Middle frontal gyrus (tissue), 1 donor: ENCODE measurements around the gene FBN1.
A peak's percentile ranks its signal among the peaks of the same experiment; 100 is the strongest.

Experiments used
- DNase-seq: peaks from one replicate; pipeline ENCODE4 v3.0.0-alpha.2; 2015; ENCODE audit warnings: low spot score; ENCODE audit errors: extremely low spot score

Gene FBN1

GRCh38 chr15:48652510-48653076 lies 7.1 kb upstream of the FBN1 start:
- DNase-seq: no peak

DNA sequence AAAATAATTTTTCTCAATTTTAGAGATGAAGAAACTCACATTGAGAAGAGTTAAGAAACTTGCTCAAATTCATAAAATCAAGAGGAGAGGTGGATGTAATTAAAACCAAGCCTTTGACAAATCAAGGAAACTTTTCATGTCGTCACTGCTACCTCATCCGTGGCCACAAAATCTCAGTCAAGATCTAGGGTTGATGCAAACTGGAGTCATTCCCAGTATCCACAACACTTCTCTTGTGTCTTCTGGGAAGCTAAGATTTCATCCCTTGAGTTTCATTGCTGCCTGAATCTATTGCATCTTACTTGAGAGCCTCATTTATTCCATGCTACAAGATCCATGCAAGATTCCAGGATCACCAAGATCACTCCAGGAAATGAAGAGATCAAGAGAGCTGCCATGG lies 5.4 kb upstream of the FBN1 start:
- DNase-seq: no peak

GRCh38 chr15:48647962-48648361 lies 2.5 kb upstream of the FBN1 start:
- DNase-seq: no peak

GRCh38 chr15:48646331-48646730 lies 822 bp upstream of the FBN1 start:
- DNase-seq: no peak

DNA sequence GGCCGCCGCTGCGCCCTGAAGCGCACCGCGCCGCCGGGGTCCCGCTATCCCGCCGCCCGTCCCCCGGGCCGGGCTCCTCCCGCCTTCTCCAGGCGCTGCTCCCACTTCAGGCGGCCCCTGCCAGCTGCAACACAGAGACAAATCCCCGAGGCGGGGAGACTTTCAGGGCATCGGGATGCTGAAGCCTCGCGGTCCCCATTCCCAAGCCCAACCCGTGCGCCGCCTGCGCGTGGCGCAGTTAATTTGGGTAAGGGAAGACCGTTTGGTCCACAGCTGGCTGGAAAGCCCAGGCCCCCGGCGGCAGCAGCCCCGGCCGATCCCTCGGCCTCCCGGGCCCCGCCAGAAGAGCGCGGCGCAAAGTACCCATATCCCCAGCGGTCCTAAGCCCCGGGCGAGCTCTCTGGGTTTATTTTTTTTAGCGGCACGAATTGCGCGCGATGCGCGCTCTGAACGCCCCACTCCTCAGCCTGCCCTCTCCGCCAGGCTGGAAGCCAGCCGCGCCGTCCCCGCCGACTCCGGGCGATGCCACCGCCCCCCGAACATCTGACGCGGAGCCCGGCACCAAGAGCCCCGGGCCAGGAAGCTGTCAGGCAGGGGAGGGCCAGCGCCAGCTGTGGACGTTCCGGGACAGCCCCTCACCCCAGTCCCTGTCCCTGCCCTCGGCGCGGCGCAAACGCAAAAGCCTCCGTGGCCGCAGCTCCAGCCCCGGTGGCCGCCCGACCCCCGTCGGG lies 517 bp downstream of the FBN1 start:
- peak; percentile 19 for DNase-seq

DNA sequence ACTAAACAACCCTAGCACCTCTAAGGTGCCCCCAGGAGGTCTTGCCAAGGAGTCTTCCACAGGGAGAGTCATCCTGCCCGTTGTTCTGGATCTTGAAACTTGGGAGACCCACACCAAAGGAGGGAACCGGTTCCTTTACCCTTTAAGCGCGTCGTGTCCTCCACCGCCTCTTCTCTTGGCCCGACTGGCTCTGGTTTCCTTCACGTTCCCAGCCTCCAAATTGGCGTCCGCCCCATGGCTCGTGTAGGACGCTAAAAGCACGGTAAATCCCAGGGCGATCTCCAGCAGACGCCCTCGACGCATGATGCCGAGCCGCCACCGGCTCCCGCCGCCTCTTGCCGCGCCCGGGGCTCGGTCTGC lies 1.1 kb downstream of the FBN1 start:
- no peak for DNase-seq

- no peak for DNase-seq
Observed at GRCh38 chr15:48643776-48644466, 1.6 kb downstream of the FBN1 start.

DNA sequence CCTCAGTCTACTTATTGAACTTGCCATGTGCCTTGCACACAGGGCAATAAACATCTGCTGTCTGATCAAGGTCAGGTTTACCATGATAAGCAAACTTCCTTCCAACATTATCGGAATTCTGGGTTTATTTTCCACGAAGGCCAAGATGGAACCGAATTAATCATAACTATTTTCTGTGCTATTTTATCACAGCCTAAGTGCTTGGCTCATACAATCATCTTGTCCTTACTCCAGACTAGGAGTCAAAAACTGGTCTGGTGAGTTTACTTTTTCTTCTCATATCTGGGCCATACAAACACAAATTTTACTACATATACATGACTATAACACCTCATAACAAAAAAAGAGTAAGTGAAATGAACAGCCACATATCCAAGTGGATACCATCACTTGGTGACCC lies 2.3 kb downstream of the FBN1 start:
- no peak for DNase-seq

- DNase-seq: no peak
Observed at GRCh38 chr15:48642795-48643194, 2.7 kb downstream of the FBN1 start.

DNA sequence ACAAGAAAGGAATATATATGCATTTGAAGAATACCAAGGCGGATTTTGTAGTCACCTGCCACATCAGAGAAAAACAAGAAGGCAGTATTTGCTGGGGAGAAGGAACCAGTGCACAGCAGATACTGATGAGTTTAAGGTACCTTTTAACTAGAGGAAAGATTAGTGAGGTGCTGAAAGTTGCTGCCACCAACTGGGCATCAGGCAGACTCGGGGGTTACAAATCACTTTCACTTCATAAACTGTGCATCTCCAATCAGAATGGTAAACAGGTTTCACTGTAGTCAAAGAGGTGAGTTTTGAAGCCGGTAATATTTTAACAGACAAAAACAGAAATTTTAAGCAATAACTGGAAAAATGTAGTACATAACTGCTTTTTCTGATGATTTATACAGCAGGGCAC lies 4.1 kb downstream of the FBN1 start:
- DNase-seq: no peak

GRCh38 chr15:48638963-48639362 lies 6.5 kb downstream of the FBN1 start:
- no peak for DNase-seq

GRCh38 chr15:48637639-48638038 lies 7.9 kb downstream of the FBN1 start:
- no peak for DNase-seq

DNA sequence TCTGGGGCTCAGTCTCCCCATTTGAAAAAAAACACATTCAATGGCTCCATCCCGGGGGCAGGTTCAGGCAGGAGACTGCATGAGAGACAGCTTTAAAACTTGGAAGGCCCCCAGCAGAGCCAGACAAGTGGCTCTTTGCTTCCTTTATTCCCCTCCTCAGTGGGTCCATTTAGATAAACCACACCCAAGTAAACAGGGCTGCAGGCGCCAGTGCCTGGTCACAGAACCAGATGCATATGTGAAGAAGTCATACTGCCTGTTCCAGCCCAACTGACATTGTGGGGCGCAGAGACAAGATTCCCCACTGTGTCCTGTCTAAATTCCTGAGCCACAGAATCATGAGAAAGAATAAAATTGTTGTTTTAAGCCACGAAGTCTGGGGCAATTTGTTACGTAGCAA lies 9.0 kb downstream of the FBN1 start:
- DNase-seq: no peak

DNA sequence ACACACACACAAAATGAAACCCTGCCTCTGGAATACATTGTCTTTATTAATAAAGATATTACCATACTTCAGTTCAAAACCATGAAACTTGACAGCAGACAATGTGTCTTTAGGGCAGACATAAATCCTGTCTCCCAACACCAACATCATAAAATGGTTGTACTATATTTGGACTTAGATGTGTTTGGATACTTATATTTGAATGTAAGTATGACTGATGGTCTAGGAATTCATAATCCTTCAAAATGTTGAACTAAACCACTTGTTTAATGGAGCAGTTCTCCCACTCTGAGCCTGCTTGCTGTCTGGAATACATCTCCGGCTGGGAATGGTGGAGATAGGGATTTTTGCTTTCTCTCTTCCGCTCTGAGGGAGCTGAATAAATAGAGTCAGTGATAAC lies 10.6 kb downstream of the FBN1 start:
- DNase-seq: no peak

- DNase-seq: no peak
Observed at GRCh38 chr15:48634096-48634495, 11.4 kb downstream of the FBN1 start.

- no peak for DNase-seq
Observed at GRCh38 chr15:48632651-48633050, 12.9 kb downstream of the FBN1 start.

- no peak for DNase-seq
Observed at GRCh38 chr15:48631176-48631770, 14.2 kb downstream of the FBN1 start.

DNA sequence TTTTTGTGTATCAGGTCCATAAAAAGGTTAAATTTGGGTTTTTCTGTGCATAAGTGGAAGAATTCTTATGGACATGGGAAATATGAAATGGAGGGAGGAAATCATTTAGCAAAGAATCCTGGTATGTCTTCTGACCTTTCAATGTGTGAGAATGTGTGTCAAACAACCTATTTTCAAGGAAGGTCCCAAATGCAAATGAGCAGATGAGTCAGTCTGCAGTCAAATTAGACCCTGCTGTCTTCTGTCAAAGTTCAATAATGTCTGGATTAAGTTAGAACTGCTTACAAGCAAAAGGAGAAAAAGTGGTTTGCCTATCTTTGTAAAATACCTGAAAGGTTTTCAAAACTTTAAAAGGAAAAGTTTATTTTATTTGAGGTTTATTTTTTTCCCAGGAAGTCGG lies 15.3 kb downstream of the FBN1 start:
- DNase-seq: no peak

DNA sequence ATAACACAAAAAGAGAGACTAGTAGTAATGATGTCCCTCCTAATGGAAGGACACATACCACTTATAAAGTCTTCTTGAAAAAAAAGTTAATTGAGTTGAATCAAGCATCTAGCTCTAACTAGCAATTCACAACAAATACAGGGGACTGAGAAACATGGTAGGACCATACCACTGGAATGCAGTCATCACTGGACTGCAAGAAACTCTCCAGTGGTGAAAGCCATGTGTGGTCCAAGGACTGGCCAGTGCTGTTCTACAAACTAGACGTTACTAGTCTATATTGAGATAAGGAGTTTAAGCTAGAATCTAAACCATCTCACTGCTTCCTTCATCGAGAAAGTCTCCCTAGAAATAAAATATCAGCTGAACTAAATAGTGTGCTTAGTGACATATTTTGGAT lies 16.7 kb downstream of the FBN1 start:
- no peak for DNase-seq

DNA sequence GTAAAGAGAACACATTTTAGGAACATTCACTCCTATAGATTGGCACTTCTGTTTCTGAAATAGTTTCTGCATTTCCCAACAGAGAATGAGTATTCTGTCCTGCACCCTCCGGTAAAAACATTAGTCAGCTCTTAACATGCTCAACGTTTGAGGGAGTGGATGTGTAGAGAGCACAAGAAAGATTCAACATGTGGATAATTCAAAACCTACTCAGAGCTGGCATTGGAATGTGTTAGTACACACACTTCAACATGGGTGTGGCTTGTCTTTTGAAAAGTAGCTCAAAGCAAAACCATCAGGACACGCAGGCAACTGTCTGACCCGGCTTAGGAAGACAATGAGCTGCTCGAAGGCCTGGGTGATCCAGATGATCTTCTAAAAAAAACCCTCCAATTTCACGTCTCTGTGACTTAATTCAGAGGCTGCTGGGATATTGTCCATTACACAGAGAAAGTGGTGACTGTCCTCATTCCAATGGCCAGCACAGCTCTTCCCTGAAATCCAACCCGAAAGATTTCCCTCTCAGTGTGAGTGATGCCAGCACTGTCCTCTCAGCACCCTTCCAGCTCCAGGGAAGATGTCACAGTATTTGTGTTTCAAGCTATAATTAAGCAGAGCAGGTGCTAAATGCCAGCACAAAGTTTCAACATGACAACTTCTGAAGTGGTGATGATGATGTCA lies 18.1 kb downstream of the FBN1 start:
- DNase-seq: no peak

- no peak for DNase-seq
Observed at GRCh38 chr15:48625126-48625525, 20.4 kb downstream of the FBN1 start.

DNA sequence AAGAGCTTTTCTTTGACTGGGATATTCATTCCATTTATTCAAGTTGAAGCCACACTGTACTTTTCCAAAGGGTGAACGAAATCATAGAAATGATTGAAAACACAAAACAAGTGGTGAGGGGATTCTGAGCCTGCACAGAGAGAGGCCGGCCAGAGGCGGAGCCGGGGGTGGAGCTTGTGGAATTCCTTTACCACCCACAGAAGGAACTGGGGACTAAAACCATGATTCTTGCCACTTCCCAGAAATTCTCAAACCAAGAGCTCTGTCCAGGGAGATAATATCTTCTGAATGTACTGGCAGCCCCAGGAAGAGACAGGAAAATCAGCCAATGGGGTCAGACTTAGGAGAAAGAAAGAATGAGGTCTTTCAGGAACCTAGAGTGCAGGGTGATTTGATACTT lies 20.8 kb downstream of the FBN1 start:
- no peak for DNase-seq
